ENCODE results near the gene ZNF823.
"Not testable (repeated sequence)": the region's sequence is repeated elsewhere in the genome, so short reads cannot be mapped to it uniquely, and the experiment has no call there.

GRCh38 chr19:11776669-11777068 lies 37.9 kb upstream of the ZNF823 start:
- not testable (repeated sequence) for TF ChIP-seq POLR2AphosphoS5, CTCF (IDR thresholded peaks at IDR 0.05)

All from esophagus muscularis mucosa (tissue), 3 donors.